GM19239 (cell line): ENCODE data around the gene DDAH1.

Experiments
- DNase-seq: peaks from one replicate; pipeline ENCODE4 v3.0.0; 2011; ENCODE audit warnings: low spot score; ENCODE audit not compliant: insufficient read length
- FAIRE-seq: peaks from 2 replicates; lab custom pipeline; 2011; peaks lifted over from hg19 to GRCh38; lab: Jason Lieb, UNC

DDAH1 gene

GRCh38 chr1:85339656-85340399 lies 125.1 kb downstream of the DDAH1 start:
- no peak for DNase-seq
- FAIRE-seq = no peak

GRCh38 chr1:85339089-85339488 lies 125.9 kb downstream of the DDAH1 start:
- no peak for DNase-seq
- FAIRE-seq = no peak

- DNase-seq (no peak), FAIRE-seq (no peak)
Observed at GRCh38 chr1:85334962-85335361, 130.0 kb downstream of the DDAH1 start.

GRCh38 chr1:85333186-85333585 lies 131.8 kb downstream of the DDAH1 start:
- DNase-seq (no peak), FAIRE-seq (no peak)

GRCh38 chr1:85332575-85332974 lies 132.4 kb downstream of the DDAH1 start:
- FAIRE-seq (no peak), DNase-seq (no peak)

- FAIRE-seq (no peak), DNase-seq (no peak)
Observed at GRCh38 chr1:85330711-85331290, 134.2 kb downstream of the DDAH1 start.

GRCh38 chr1:85330214-85330631 lies 134.7 kb downstream of the DDAH1 start:
- DNase-seq (no peak), FAIRE-seq (no peak)

- FAIRE-seq (no peak), DNase-seq (no peak)
Observed at GRCh38 chr1:85328713-85329397, 136.1 kb downstream of the DDAH1 start.

- FAIRE-seq (no peak), DNase-seq (no peak)
Observed at GRCh38 chr1:85327759-85328158, 137.2 kb downstream of the DDAH1 start.

- FAIRE-seq (no peak), DNase-seq (no peak)
Observed at GRCh38 chr1:85326851-85327250, 138.1 kb downstream of the DDAH1 start.

- DNase-seq = no peak
Observed at GRCh38 chr1:85326336-85326735, 138.6 kb downstream of the DDAH1 start.

GRCh38 chr1:85325920-85326319 lies 139.0 kb downstream of the DDAH1 start:
- FAIRE-seq (no peak), DNase-seq (no peak)

More at GRCh38 chr1:85326336-85326735, 138.6 kb downstream of the DDAH1 start:
- FAIRE-seq = no peak

GRCh38 chr1:85323770-85324169 lies 141.2 kb downstream of the DDAH1 start:
- DNase-seq (no peak), FAIRE-seq (no peak)

GRCh38 chr1:85322655-85323054 lies 142.3 kb downstream of the DDAH1 start:
- DNase-seq (no peak), FAIRE-seq (no peak)

GRCh38 chr1:85321237-85321964 lies 143.6 kb downstream of the DDAH1 start:
- no peak for FAIRE-seq
- no peak for DNase-seq

GRCh38 chr1:85320371-85321131 lies 144.4 kb downstream of the DDAH1 start:
- no peak for FAIRE-seq
- no peak for DNase-seq

- FAIRE-seq (no peak), DNase-seq (no peak)
Observed at GRCh38 chr1:85319931-85320330, 145.0 kb downstream of the DDAH1 start.

- DNase-seq (no peak), FAIRE-seq (no peak)
Observed at GRCh38 chr1:85319491-85319890, 145.5 kb downstream of the DDAH1 start.

- DNase-seq (no peak), FAIRE-seq (no peak)
Observed at GRCh38 chr1:85318217-85318616, 146.7 kb downstream of the DDAH1 start.

- FAIRE-seq (no peak), DNase-seq (no peak)
Observed at GRCh38 chr1:85317560-85317959, 147.4 kb downstream of the DDAH1 start.
